K562 (cell line): ENCODE results near the gene USH1G. TPM values are rescaled to one million over a fixed set of nuclear protein-coding genes. Genes with fewer than 3 reads are reported as not detected.

Experiments
- CGGBP1 ChIP-seq: fragments of 250-450 bp; sonication (Bioruptor Pico); IDR thresholded peaks from 2 replicates; pipeline ENCODE4 v1.9.0; 2021; ENCODE audit warnings: mild to moderate bottlenecking
- CREBBP ChIP-seq: IDR thresholded peaks from one replicate; pipeline ENCODE4 v1.6.1; 2012; ENCODE audit warnings: low read depth, mild to moderate bottlenecking, control low read depth, inconsistent platforms, low read length
- EZH2 ChIP-seq: IDR thresholded peaks from 2 replicates; pipeline ENCODE4 v1.6.1; 2012; ENCODE audit warnings: low read depth, mild to moderate bottlenecking, inconsistent platforms, low read length, borderline replicate concordance
- HBP1 ChIP-seq: fragments of 450-650 bp; formaldehyde crosslinking; IDR thresholded peaks from 2 replicates; pipeline ENCODE4 v1.4.0; 2022; ENCODE audit warnings: missing genetic modification characterization
- HNRNPK ChIP-seq: fragments of 200-400 bp; formaldehyde crosslinking; IDR thresholded peaks from one replicate; pipeline ENCODE4 v1.6.1; 2018; ENCODE audit warnings: mild to moderate bottlenecking, low read depth, low read length; ENCODE audit not compliant: poor library complexity, severe bottlenecking
- HNRNPUL1 ChIP-seq: fragments of 200-400 bp; formaldehyde crosslinking; IDR thresholded peaks from 2 replicates; pipeline ENCODE4 v1.6.1; 2017; ENCODE audit warnings: low read length
- JUNB ChIP-seq: fragments of 450-650 bp; formaldehyde crosslinking; conservative IDR thresholded peaks from 2 replicates; pipeline ENCODE4 v1.4.0; 2020; ENCODE audit warnings: mild to moderate bottlenecking
- MCM5 ChIP-seq: fragments of 450-650 bp; IDR thresholded peaks from 2 replicates; pipeline ENCODE4 v1.6.1; 2016; ENCODE audit warnings: low read depth
- MIER1 ChIP-seq: fragments of 450-650 bp; IDR thresholded peaks from 2 replicates; pipeline ENCODE4 v1.6.1; 2016; ENCODE audit warnings: antibody characterized with exemption, mild to moderate bottlenecking, low read depth
- MTA1 ChIP-seq: fragments of 450-650 bp; IDR thresholded peaks from 2 replicates; pipeline ENCODE4 v1.6.1; 2017; ENCODE audit warnings: borderline replicate concordance
- NCOA1 ChIP-seq: fragments of 450-650 bp; IDR thresholded peaks from 2 replicates; pipeline ENCODE4 v1.6.1; 2016; ENCODE audit warnings: low read depth
- NFE2L1 ChIP-seq: fragments of 450-650 bp; IDR thresholded peaks from 2 replicates; pipeline ENCODE4 v1.6.1; 2016; ENCODE audit warnings: missing genetic modification characterization, low read depth, mild to moderate bottlenecking, missing compliant biosample characterization, moderate library complexity, borderline replicate concordance
- SETDB1 ChIP-seq: IDR thresholded peaks from one replicate; pipeline ENCODE4 v1.6.1; 2012; ENCODE audit warnings: low read length, control low read depth, inconsistent platforms
- TAF7 ChIP-seq: fragments of 450-650 bp; IDR thresholded peaks from 2 replicates; pipeline ENCODE4 v1.6.1; 2016; ENCODE audit warnings: missing genetic modification characterization, missing compliant biosample characterization
- TSHZ1 ChIP-seq: fragments of 250-450 bp; sonication (Bioruptor Pico); IDR thresholded peaks from 2 replicates; pipeline ENCODE4 v1.4.0; 2020; ENCODE audit warnings: mild to moderate bottlenecking, moderate library complexity
- WHSC1 ChIP-seq: IDR thresholded peaks from one replicate; pipeline ENCODE4 v1.6.1; 2012; ENCODE audit warnings: low read length, control low read depth, inconsistent platforms
- YBX1 ChIP-seq: fragments of 450-650 bp; IDR thresholded peaks from 2 replicates; pipeline ENCODE4 v1.7.1; 2016; ENCODE audit warnings: mild to moderate bottlenecking
- ZNF212 ChIP-seq: fragments of 450-650 bp; formaldehyde crosslinking; IDR thresholded peaks from 2 replicates; pipeline ENCODE4 v1.4.0; 2020; ENCODE audit warnings: mild to moderate bottlenecking
- ZNF449 ChIP-seq: fragments of 250-450 bp; sonication (Bioruptor Pico); IDR thresholded peaks from 2 replicates; pipeline ENCODE4 v1.8.0; 2022; ENCODE audit warnings: moderate library complexity, mild to moderate bottlenecking, inconsistent platforms
- ZNF57 ChIP-seq: fragments of 450-650 bp; formaldehyde crosslinking; IDR thresholded peaks from 2 replicates; pipeline ENCODE4 v1.4.0; 2020; ENCODE audit warnings: mild to moderate bottlenecking, moderate library complexity
- ZNF695 ChIP-seq: fragments of 450-650 bp; formaldehyde crosslinking; IDR thresholded peaks from 2 replicates; pipeline ENCODE4 v1.4.0; 2020; ENCODE audit warnings: mild to moderate bottlenecking, moderate library complexity
- ZNF76 ChIP-seq: fragments of 250-450 bp; sonication (Bioruptor Pico); IDR thresholded peaks from 2 replicates; pipeline ENCODE4 v1.4.0; 2020; ENCODE audit warnings: mild to moderate bottlenecking, moderate library complexity, borderline replicate concordance
- ZNF780A ChIP-seq: fragments of 250-450 bp; sonication (Bioruptor Pico); IDR thresholded peaks from 2 replicates; pipeline ENCODE4 v1.5.0; 2021; ENCODE audit warnings: mild to moderate bottlenecking
- ZSCAN29 ChIP-seq: fragments of 450-650 bp; IDR thresholded peaks from 2 replicates; pipeline ENCODE4 v1.6.1; 2017
- polyA plus RNA-seq, 8 experiments: library from polyadenylated mRNA; depleted of rRNA in 4 of 8; stranded (reverse) in 5 of 8; unstranded in 3 of 8; fragments of >200 nt; fragmentation: Nextera tagmentation in 2 of 8; fragmentation: Illumina TruSeq in 1 of 8; extraction: Ambion mirVana in 2 of 8; extraction: Trizol in 1 of 8; gene quantifications; 2 replicates each; pipeline versions ENCODE4 v1.2.1 to v1.2.3, GENCODE V29; 2011 to 2014; ENCODE audit warnings: inconsistent platforms in 1 of 8, missing spikeins in 1 of 8
- total RNA-seq, 7 experiments: library from RNA; depleted of rRNA in 6 of 7; stranded (reverse); fragments of >200 nt in 6 of 7; fragmentation: Illumina TruSeq in 2 of 7; extraction: Trizol in 2 of 7; gene quantifications; 2 replicates each; pipeline versions ENCODE4 v1.2.1 to v1.2.3, GENCODE V29; 2011 to 2021; ENCODE audit warnings: low replicate concordance in 1 of 7

USH1G gene
- total and polyA plus RNA-seq, 9 of the 15 experiments (the other 6 are each of a cell fraction or from before 2014, with no cell fraction given): 0.22 to 1.00 (median 0.64) TPM; not detected in 2

GRCh38 chr17:74875977-74876593 lies 47.0 kb downstream of the USH1G start (continued):
- TF ChIP-seq HBP1 (no peak), HNRNPK (no peak), CREBBP (no peak), ZNF695 (CRISPR knock-in tag) (no peak), SETDB1 (no peak), HNRNPUL1 (no peak), ZNF780A (CRISPR knock-in tag) (no peak), NCOA1 (peak; percentile 45; the same call in 1 of the 2 replicates), CGGBP1 (no peak), ZNF212 (no peak), JUNB (CRISPR knock-in tag) (no peak), NFE2L1 (tag) (peak; percentile 88), TSHZ1 (CRISPR knock-in tag) (0 out of 2 replicates have a peak, but pooled peaks have one; percentile 22), MIER1 (no peak; the same call in 1 of the 2 replicates), WHSC1 (no peak), ZSCAN29 (no peak), ZNF449 (CRISPR knock-in tag) (peak; percentile 41; the same call in 1 of the 2 replicates), ZNF76 (no peak), ZNF57 (no peak), EZH2 (no peak), YBX1 (no peak), MCM5 (no peak), TAF7 (peak; percentile 63; the same call in 1 of the 2 replicates), MTA1 (no peak; the same call in 1 of the 2 replicates)
